D721Med (cell line): Measurements from ENCODE around the gene DIAPH2.

Source experiments
- DNase-seq: peaks from one replicate; pipeline ENCODE4 v3.0.0; 2011; ENCODE audit warnings: low spot score; ENCODE audit not compliant: insufficient read length
- FAIRE-seq: peaks from 2 replicates; lab custom pipeline; 2011; peaks lifted over from hg19 to GRCh38; lab: Jason Lieb, UNC
- TF ChIP-seq, protein P1 (sequence below): IDR thresholded peaks from 2 replicates; pipeline ENCODE4 v1.5.1; 2012; ENCODE audit warnings: mild to moderate bottlenecking, control low read depth; ENCODE audit not compliant: insufficient read depth; ENCODE audit errors: missing control alignments

The DIAPH2 gene

DNA sequence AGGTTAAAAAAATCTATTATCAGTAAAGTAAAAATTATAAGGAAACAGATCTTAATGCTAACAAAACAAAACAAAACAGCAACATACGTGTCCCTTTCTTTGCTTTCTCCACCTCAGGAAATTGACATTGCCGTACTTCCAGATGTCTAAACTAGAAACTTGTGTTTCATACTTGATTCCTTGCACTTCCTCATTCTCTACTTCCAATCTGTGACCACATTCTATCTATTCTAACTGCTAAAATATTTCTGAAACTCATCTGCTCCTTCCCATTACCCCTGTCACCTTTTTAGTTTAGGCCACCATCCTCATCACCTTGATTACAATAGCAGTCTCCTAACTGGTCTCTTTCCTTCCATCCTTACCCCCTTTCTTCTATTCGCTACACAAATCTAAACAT, 176.6 kb downstream of the DIAPH2 start:
- DNase-seq, result no peak
- TF ChIP-seq, protein P1, sequence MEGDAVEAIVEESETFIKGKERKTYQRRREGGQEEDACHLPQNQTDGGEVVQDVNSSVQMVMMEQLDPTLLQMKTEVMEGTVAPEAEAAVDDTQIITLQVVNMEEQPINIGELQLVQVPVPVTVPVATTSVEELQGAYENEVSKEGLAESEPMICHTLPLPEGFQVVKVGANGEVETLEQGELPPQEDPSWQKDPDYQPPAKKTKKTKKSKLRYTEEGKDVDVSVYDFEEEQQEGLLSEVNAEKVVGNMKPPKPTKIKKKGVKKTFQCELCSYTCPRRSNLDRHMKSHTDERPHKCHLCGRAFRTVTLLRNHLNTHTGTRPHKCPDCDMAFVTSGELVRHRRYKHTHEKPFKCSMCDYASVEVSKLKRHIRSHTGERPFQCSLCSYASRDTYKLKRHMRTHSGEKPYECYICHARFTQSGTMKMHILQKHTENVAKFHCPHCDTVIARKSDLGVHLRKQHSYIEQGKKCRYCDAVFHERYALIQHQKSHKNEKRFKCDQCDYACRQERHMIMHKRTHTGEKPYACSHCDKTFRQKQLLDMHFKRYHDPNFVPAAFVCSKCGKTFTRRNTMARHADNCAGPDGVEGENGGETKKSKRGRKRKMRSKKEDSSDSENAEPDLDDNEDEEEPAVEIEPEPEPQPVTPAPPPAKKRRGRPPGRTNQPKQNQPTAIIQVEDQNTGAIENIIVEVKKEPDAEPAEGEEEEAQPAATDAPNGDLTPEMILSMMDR, result no peak
- FAIRE-seq, result peak; percentile 35

DNA sequence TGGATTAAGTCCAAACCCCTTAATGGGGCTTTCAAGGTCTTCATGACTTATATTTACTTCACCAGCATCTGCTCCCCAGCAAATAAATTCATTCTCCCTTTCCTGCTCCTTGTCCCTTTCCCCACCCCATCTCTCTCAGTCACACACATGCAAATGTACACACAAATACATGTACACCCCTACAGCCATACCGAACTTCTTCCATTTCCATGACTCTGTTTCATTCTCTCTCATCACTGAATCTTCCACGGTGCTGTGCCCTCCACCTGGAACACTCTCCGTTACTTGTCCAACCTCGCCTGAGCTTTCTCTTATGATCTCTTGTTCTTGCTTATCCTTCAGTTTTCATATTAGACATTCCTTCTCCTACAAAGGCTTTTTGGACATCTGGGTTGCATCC, 177.0 kb downstream of the DIAPH2 start:
- DNase-seq (no peak), FAIRE-seq (no peak)

GRCh38 chrX:96883608-96884007, 199.0 kb downstream of the DIAPH2 start, which contains the start of gene RPA4:
TSS of gene RPA4 (plus strand) at chrX:96883908. CDS start at chrX:96884311, 403 bp downstream.
- TF ChIP-seq, protein P1, result no peak
- no peak for FAIRE-seq
- DNase-seq, result no peak

More for the DNA sequence above, 177.0 kb downstream of the DIAPH2 start:
- TF ChIP-seq, protein P1, result no peak

DNA sequence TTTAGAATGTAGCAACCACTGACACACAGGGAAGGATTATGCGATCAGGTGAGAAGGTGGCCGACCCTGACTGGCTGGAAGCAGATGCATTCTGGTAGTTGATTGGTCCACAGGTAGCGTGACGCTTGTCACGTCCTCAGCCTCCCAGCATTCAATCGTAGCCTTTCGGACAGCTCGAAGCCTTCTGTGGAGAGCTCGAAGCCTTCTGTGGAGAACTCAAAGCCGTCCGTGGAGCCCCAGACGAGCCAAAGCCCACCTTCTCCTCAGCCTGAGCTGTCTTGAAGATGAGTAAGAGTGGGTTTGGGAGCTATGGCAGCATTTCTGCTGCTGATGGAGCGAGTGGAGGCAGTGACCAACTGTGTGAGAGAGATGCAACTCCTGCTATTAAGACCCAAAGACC, 199.4 kb downstream of the DIAPH2 start:
- TF ChIP-seq, protein P1, result no peak
- DNase-seq, result no peak
- FAIRE-seq, result no peak

DNA sequence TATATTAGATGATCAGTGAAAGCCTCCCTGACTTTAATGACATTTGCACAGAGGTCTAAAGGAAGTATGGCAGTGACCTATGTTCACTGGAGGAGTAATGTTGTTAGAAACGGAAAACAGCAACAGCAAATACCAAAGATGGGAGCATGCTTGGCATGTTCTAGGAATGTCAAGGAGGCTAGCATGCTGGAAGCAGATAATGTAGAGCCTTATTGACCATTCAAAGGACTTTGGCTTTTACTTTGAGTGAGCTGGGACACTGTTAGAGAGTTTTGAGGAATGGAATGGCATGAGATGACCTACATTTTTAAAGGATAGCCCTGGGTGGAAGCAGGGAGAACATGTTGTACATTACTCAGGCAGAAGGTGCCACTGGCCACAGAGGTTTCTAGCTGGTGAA, 205.1 kb downstream of the DIAPH2 start:
- FAIRE-seq, result no peak
- TF ChIP-seq, protein P1, result no peak

GRCh38 chrX:96906741-96907140, 222.1 kb downstream of the DIAPH2 start:
- FAIRE-seq, result no peak
- TF ChIP-seq, protein P1, result no peak

More for the DNA sequence above, 205.1 kb downstream of the DIAPH2 start:
- DNase-seq, result no peak

DNA sequence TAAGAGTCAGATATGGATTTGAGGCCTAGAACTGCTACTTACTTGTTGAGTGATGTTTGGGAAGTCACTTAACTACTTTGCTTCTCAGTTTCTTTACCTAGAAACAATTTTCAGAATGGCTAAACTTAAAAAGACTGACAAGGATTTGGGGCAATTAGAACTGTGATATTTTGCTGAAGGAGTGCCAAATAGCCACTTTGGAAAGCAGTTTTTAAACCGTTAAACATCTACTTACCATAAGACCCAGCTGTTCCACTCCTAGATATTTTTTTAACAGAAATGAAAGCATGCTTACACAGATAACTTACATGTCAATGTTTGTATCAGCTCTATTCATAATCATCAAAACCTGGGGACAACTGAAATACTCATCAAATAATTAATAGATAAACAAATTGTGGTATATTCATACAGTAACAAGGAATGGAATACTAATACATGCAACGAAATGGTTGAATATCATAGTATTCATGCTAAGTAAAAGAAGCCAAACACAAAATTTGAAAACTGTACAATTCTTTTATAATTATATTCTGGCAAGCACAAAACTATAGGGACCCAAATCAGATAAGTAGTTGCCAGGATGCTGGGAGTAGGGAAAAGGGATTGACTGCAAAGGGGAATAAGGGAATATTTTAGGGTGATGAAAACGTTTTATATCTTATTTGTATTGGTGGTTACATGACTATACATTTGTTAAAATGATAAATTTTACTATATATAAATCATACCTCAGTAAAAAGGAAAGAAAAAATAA, 223.1 kb downstream of the DIAPH2 start:
- no peak for DNase-seq
- TF ChIP-seq, protein P1, result no peak
- FAIRE-seq, result no peak

More at GRCh38 chrX:96906741-96907140, 222.1 kb downstream of the DIAPH2 start:
- no peak for DNase-seq
